Progenitor cell of endocrine pancreas (in vitro differentiated cells): ENCODE measurements around the gene SLC35B4. TPM values are rescaled to one million over a fixed set of nuclear protein-coding genes. Genes with fewer than 3 reads are reported as not detected.

Experiments used
- DNase-seq: peaks from one replicate; pipeline ENCODE4 v3.0.0; 2021; ENCODE audit warnings: low spot score; ENCODE audit not compliant: unreplicated experiment
- H3K27ac Mint-ChIP-seq: 2 replicates; pipeline ENCODE4 v1.8.0; 2021; ENCODE audit warnings: mild to moderate bottlenecking, moderate library complexity, mixed read lengths
- H3K27me3 Mint-ChIP-seq: 2 replicates; pipeline ENCODE4 v1.8.0; 2021; ENCODE audit warnings: mixed read lengths
- H3K36me3 Mint-ChIP-seq: 2 replicates; pipeline ENCODE4 v1.8.0; 2022; ENCODE audit warnings: mixed read lengths; ENCODE audit not compliant: insufficient read depth
- H3K4me1 Mint-ChIP-seq: 2 replicates; pipeline ENCODE4 v1.8.0; 2021; ENCODE audit warnings: low read depth, mixed read lengths
- H3K4me3 Mint-ChIP-seq: 2 replicates; pipeline ENCODE4 v1.8.0; 2021; ENCODE audit warnings: low read depth, mild to moderate bottlenecking, moderate library complexity, mixed read lengths
- H3K9me3 Mint-ChIP-seq: 2 replicates; pipeline ENCODE4 v1.8.0; 2021; ENCODE audit warnings: low read depth, mixed read lengths
- total RNA-seq: library from RNA; stranded (reverse); gene quantifications from 2 replicates; pipeline ENCODE4 v1.2.1, GENCODE V29; 2021
- TF ChIP-seq, protein P1 (sequence below): fragments of 200-600 bp; sonication (generic); IDR thresholded peaks from one replicate; pipeline ENCODE4 v1.5.0; 2021; ENCODE audit warnings: antibody characterized with exemption, mild to moderate bottlenecking; ENCODE audit not compliant: unreplicated experiment

Gene SLC35B4
- total RNA-seq, 1 donor from 2014 or later, result 34.2 TPM

DNA sequence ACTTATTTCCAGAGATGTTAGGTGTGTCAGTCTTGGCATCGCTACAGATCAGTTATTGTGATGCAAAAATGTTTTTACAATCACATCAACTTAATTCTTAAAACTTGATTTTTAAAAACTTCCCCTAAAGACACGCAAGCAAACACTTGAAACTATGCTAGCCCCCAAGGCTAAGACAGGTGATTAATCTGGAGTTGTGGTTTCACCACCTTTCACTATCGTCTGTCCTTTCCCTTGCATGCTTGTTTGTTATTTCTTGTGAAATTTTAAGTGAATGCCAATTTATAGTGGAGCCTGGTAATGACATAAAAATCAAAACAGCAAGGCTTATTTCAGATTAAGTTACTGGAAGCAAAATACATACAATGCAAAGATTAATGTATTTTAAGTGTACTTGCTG, 70.4 kb downstream of the SLC35B4 start:
- Mint-ChIP-seq H3K36me3 (no peaks in the 10 kb centered on the region), H3K4me1 (peaks cover 18% of the 10 kb centered on the region), H3K4me3 (no peak overlapping the region), H3K27ac (no peak overlapping the region), H3K9me3 (peaks cover 12% of the 10 kb centered on the region), H3K27me3 (no peaks in the 10 kb centered on the region)
- TF ChIP-seq, protein P1, sequence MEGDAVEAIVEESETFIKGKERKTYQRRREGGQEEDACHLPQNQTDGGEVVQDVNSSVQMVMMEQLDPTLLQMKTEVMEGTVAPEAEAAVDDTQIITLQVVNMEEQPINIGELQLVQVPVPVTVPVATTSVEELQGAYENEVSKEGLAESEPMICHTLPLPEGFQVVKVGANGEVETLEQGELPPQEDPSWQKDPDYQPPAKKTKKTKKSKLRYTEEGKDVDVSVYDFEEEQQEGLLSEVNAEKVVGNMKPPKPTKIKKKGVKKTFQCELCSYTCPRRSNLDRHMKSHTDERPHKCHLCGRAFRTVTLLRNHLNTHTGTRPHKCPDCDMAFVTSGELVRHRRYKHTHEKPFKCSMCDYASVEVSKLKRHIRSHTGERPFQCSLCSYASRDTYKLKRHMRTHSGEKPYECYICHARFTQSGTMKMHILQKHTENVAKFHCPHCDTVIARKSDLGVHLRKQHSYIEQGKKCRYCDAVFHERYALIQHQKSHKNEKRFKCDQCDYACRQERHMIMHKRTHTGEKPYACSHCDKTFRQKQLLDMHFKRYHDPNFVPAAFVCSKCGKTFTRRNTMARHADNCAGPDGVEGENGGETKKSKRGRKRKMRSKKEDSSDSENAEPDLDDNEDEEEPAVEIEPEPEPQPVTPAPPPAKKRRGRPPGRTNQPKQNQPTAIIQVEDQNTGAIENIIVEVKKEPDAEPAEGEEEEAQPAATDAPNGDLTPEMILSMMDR, result no peak
- no peak for DNase-seq

DNA sequence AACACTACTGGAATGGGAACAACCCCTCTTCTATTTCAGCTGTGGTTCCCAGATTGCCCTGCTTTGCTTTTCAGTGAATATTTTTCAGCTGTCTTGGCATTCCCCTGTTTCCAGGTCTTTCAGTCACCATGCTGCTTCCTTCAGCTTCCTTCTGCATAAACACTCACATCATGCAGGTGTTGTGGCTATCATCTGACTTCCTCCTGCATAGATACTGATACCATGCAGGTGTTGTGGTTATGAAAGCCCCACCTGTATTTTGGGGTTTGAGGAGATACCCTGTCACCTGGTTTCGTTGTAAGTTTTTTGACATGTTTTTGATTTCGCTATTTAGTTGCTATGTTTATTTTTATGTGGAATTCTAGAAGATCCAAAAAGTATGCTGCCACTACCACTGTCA, 71.5 kb downstream of the SLC35B4 start:
- no peak overlapping the region for H3K27ac Mint-ChIP-seq
- TF ChIP-seq, protein P1, result no peak
- no peak overlapping the region for H3K4me3 Mint-ChIP-seq
- peaks cover 18% of the 10 kb centered on the region for H3K4me1 Mint-ChIP-seq
- peaks cover 20% of the 10 kb centered on the region for H3K9me3 Mint-ChIP-seq
- no peaks in the 10 kb centered on the region for H3K27me3 Mint-ChIP-seq
- DNase-seq, result no peak
- no peaks in the 10 kb centered on the region for H3K36me3 Mint-ChIP-seq

Other genes starting within 250 kb of the SLC35B4 start
- 2.6 and 2.9 TPM in 2 replicates for gene LRGUK, start 189.6 kb downstream of the SLC35B4 start, total RNA-seq
- gene AKR1B1, start 142.2 kb upstream of the SLC35B4 start, total RNA-seq, result 96.0 and 99.8 TPM in 2 replicates
- gene AKR1B10, start 210.6 kb upstream of the SLC35B4 start, total RNA-seq, result 0.55 TPM in 1 of 2 replicates, not detected in the other
- gene AKR1B15, start 232.2 kb upstream of the SLC35B4 start, total RNA-seq, result not detected in 2 replicates